ENCODE measurements around the gene CACNA2D2.

DNA sequence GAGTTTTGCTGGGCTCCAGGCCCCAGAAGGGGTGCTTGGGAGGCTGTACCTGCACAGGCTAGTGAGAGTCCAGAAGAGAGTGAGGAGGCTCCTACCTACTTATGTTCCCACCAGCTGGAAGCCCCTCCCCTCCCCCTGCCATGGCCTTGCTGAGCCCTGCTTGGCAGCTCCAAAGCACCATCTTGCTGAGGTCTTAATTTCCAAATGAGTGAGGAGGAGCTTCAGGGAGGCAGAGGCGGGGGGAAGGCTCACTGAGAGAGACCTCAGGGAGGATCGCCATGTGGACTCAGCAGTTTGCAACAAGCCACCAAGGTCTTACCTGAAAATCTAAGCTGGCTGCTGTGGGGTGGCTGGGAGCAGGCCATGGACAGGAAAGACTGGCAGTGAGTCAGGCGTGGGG lies 8.7 kb upstream of the CACNA2D2 start:
- TF ChIP-seq, protein P1, sequence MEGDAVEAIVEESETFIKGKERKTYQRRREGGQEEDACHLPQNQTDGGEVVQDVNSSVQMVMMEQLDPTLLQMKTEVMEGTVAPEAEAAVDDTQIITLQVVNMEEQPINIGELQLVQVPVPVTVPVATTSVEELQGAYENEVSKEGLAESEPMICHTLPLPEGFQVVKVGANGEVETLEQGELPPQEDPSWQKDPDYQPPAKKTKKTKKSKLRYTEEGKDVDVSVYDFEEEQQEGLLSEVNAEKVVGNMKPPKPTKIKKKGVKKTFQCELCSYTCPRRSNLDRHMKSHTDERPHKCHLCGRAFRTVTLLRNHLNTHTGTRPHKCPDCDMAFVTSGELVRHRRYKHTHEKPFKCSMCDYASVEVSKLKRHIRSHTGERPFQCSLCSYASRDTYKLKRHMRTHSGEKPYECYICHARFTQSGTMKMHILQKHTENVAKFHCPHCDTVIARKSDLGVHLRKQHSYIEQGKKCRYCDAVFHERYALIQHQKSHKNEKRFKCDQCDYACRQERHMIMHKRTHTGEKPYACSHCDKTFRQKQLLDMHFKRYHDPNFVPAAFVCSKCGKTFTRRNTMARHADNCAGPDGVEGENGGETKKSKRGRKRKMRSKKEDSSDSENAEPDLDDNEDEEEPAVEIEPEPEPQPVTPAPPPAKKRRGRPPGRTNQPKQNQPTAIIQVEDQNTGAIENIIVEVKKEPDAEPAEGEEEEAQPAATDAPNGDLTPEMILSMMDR (conservative IDR thresholded peaks at IDR 0.05 in 1 of 2, IDR thresholded peaks at IDR 0.05 in 1 of 2; ENCODE audit: low read depth in 1 of 2, low read length in 2 of 2) = no peak
- TF ChIP-seq EZH2 (IDR thresholded peaks at IDR 0.05; ENCODE audit: low read length, missing control alignments) = no peak

All from fibroblast of lung (primary cell).